HCT116 (cell line): Measurements from ENCODE around the gene SIRPA. TPM values are rescaled to one million over a fixed set of nuclear protein-coding genes. Genes with fewer than 3 reads are reported as not detected.

Experiments
- ATAC-seq: fragments of 200-7000 bp; cut with Tn5 transposase; 2 replicates; pipeline ENCODE4 v1.9.1; 2020; ENCODE audit warnings: mild to moderate bottlenecking, moderate library complexity
- BruUV-seq: library from RNA; stranded (reverse); fragments of 400-500 nt; replicated peaks from 2 replicates; lab custom pipeline; 2021; lab: Mats Ljungman, UMichigan
- CTCF ChIA-PET: fragments of 300-600 bp; sonication (Branson Sonifier 250); formaldehyde crosslinking; loops from one replicate; lab custom pipeline; 2021; ENCODE audit warnings: antibody characterized with exemption; lab: Charles Lee
- POLR2A ChIA-PET: fragments of 300-600, 350-600 bp; sonication (Branson Sonifier 250); formaldehyde crosslinking; loops from one replicate; lab custom pipeline; 2021; ENCODE audit warnings: antibody characterized with exemption; lab: Charles Lee
- RAD21 ChIA-PET, 2 experiments: fragments of 300-600 bp; sonication (Branson Sonifier 250); formaldehyde crosslinking; loops; one replicate each; lab custom pipeline; 2023; ENCODE audit warnings: low total read pairs in 2 of 2; ENCODE audit not compliant: uncharacterized antibody in 2 of 2, unreplicated experiment in 2 of 2, low non-redundant PET in 1 of 2; lab: Charles Lee
- DNase-seq: peaks from one replicate; pipeline ENCODE4 v3.0.0-alpha.2; 2010; ENCODE audit warnings: low read depth, low spot score
- H2AFZ ChIP-seq: fragments of 200-600 bp; shearing (Covaris generic), sonication (generic); 2 replicates; pipeline ENCODE4 v1.6.1; 2017; ENCODE audit warnings: low read depth, mixed run types, mixed read lengths, antibody characterized with exemption, low read length; ENCODE audit not compliant: poor library complexity, severe bottlenecking
- H3K27ac ChIP-seq: 2 replicates; pipeline ENCODE4 v1.5.1; 2012; ENCODE audit warnings: low read depth, low read length
- H3K27me3 ChIP-seq: fragments of 200-600 bp; sonication (generic); 2 replicates; pipeline ENCODE4 v1.6.1; 2016; ENCODE audit warnings: mixed run types, low read length, mixed read lengths; ENCODE audit not compliant: insufficient read depth
- H3K36me3 ChIP-seq, 2 experiments: fragments of 200-500 bp in 1 of 2; fragments of 200-600 bp in 1 of 2; sonication (Bioruptor generic) in 1 of 2; sonication (generic) in 1 of 2; 2 replicates each; pipeline versions ENCODE4 v1.5.1 to v1.6.1; 2014 to 2016; ENCODE audit warnings: low read length in 2 of 2, inconsistent platforms in 1 of 2, mixed read lengths in 1 of 2, mixed run types in 1 of 2; ENCODE audit not compliant: insufficient read depth in 2 of 2, control insufficient read depth in 1 of 2
- H3K4me1 ChIP-seq, 2 experiments: fragments of 200-600 bp in 1 of 2; sonication (generic) in 1 of 2; 2 replicates each; pipeline versions ENCODE4 v1.5.1 to v1.6.1; 2012 to 2017; ENCODE audit warnings: low read length in 2 of 2, inconsistent platforms in 1 of 2, mild to moderate bottlenecking in 1 of 2, mixed read lengths in 1 of 2, mixed run types in 1 of 2, moderate library complexity in 1 of 2; ENCODE audit not compliant: insufficient read depth in 2 of 2, control insufficient read depth in 1 of 2
- H3K4me2 ChIP-seq: fragments of 200-600 bp; sonication (generic); 2 replicates; pipeline ENCODE4 v1.6.1; 2017; ENCODE audit warnings: mixed run types, low read length, mixed read lengths
- H3K4me3 ChIP-seq, 2 experiments: fragments of 200-600 bp in 1 of 2; sonication (generic) in 1 of 2; replicated peaks in 1 of 2; 2 replicates each; pipeline ENCODE4 v1.5.1; 2011 to 2016; ENCODE audit warnings: low read length in 2 of 2, control low read depth in 1 of 2, low read depth in 1 of 2, mild to moderate bottlenecking in 1 of 2, mixed read lengths in 1 of 2, mixed run types in 1 of 2
- H3K79me2 ChIP-seq: fragments of 200-600 bp; sonication (generic); 2 replicates; pipeline ENCODE4 v1.6.1; 2017; ENCODE audit warnings: mild to moderate bottlenecking, mixed run types, low read length, moderate library complexity, mixed read lengths; ENCODE audit not compliant: insufficient read depth
- H3K9ac ChIP-seq: fragments of 200-600 bp; sonication (generic); 2 replicates; pipeline ENCODE4 v1.6.1; 2016; ENCODE audit warnings: low read length, mixed read lengths
- H3K9me2 ChIP-seq: fragments of 200-600 bp; sonication (generic), shearing (Covaris generic); 2 replicates; pipeline ENCODE4 v1.6.1; 2017; ENCODE audit warnings: mixed run types, mild to moderate bottlenecking, moderate library complexity; ENCODE audit not compliant: insufficient read depth
- H3K9me3 ChIP-seq, 2 experiments: fragments of 200-500 bp in 1 of 2; fragments of 200-600 bp in 1 of 2; sonication (Bioruptor generic) in 1 of 2; sonication (generic) in 1 of 2; 2 replicates each; pipeline ENCODE4 v1.6.1; 2014 to 2017; ENCODE audit warnings: low read length in 2 of 2, mixed read lengths in 2 of 2, inconsistent platforms in 1 of 2, low read depth in 1 of 2, mild to moderate bottlenecking in 1 of 2, mixed run types in 1 of 2, moderate library complexity in 1 of 2; ENCODE audit not compliant: control insufficient read depth in 1 of 2, insufficient read depth in 1 of 2
- H4K20me1 ChIP-seq: fragments of 200-600 bp; sonication (generic), shearing (Covaris generic); 2 replicates; pipeline ENCODE4 v1.6.1; 2017; ENCODE audit warnings: mixed run types, mild to moderate bottlenecking, moderate library complexity; ENCODE audit not compliant: insufficient read depth
- CBX3 ChIP-seq: IDR thresholded peaks from 2 replicates; pipeline ENCODE4 v1.6.1; 2012; ENCODE audit warnings: low read depth
- CEBPB ChIP-seq: IDR thresholded peaks from 2 replicates; pipeline ENCODE4 v1.6.1; 2012; ENCODE audit warnings: low read depth
- CTCF ChIP-seq, 3 experiments: fragments of 200-600 bp in 1 of 3; sonication (generic) in 1 of 3; IDR thresholded peaks in 2 of 3; conservative IDR thresholded peaks in 1 of 3; 2 replicates each; pipeline ENCODE4 v1.5.1; 2012 to 2017; ENCODE audit warnings: low read depth in 2 of 3, low read length in 2 of 3, antibody characterized with exemption in 1 of 3, borderline replicate concordance in 1 of 3, control low read depth in 1 of 3, mild to moderate bottlenecking in 1 of 3, mixed read lengths in 1 of 3, mixed run types in 1 of 3, moderate library complexity in 1 of 3; ENCODE audit not compliant: insufficient read depth in 1 of 3
- EGR1 ChIP-seq: IDR thresholded peaks from 2 replicates; pipeline ENCODE4 v1.6.1; 2012; ENCODE audit warnings: low read depth
- EZH2 ChIP-seq: fragments of 200-600 bp; sonication (generic); IDR thresholded peaks from 2 replicates; pipeline ENCODE4 v1.6.1; 2017; ENCODE audit warnings: antibody characterized with exemption, mixed run types
- EZH2phosphoT487 ChIP-seq: fragments of 200-600 bp; IDR thresholded peaks from 2 replicates; pipeline ENCODE4 v1.6.1; 2018; ENCODE audit warnings: antibody characterized with exemption, borderline replicate concordance
- JUND ChIP-seq: IDR thresholded peaks from 2 replicates; pipeline ENCODE4 v1.6.1; 2012
- POLR2A ChIP-seq: IDR thresholded peaks from 2 replicates; pipeline ENCODE4 v1.7.0; 2011; ENCODE audit warnings: borderline replicate concordance; ENCODE audit not compliant: insufficient read depth, insufficient read length; ENCODE audit errors: extremely low read depth
- POLR2AphosphoS5 ChIP-seq: IDR thresholded peaks from 2 replicates; pipeline ENCODE4 v1.6.1; 2011; ENCODE audit warnings: mild to moderate bottlenecking, low read depth, low read length, moderate library complexity
- SP1 ChIP-seq: IDR thresholded peaks from 2 replicates; pipeline ENCODE4 v1.6.1; 2012; ENCODE audit warnings: low read depth
- SRF ChIP-seq: IDR thresholded peaks from 2 replicates; pipeline ENCODE4 v1.6.1; 2012; ENCODE audit warnings: low read depth
- TCF7L2 ChIP-seq: IDR thresholded peaks from 2 replicates; pipeline ENCODE4 v1.7.0; 2011; ENCODE audit warnings: borderline replicate concordance, inconsistent platforms; ENCODE audit not compliant: insufficient read depth, insufficient read length; ENCODE audit errors: extremely low read depth
- YY1 ChIP-seq: IDR thresholded peaks from 2 replicates; pipeline ENCODE4 v1.6.1; 2011; ENCODE audit warnings: low read length, low read depth, moderate library complexity, mild to moderate bottlenecking; ENCODE audit not compliant: insufficient replicate concordance; ENCODE audit errors: extremely low read depth
- ZBTB33 ChIP-seq: IDR thresholded peaks from 2 replicates; pipeline ENCODE4 v1.6.1; 2011; ENCODE audit warnings: mild to moderate bottlenecking, low read length, moderate library complexity; ENCODE audit not compliant: insufficient replicate concordance; ENCODE audit errors: extremely low read depth
- ZNF274 ChIP-seq: fragments of 200-500 bp; sonication (Bioruptor generic); IDR thresholded peaks from 2 replicates; pipeline ENCODE4 v1.6.1; 2014; ENCODE audit warnings: mild to moderate bottlenecking, low read depth, low read length, inconsistent platforms
- intact Hi-C: fragments of 100-400 bp; cut with micrococcal nuclease; formaldehyde crosslinking; loops from 2 replicates; pipeline ENCODE4 v1.10.0; 2022
- total RNA-seq: library from RNA; stranded (reverse); gene quantifications from one replicate; pipeline ENCODE4 v1.2.1, GENCODE V29; 2021; ENCODE audit not compliant: unreplicated experiment

Gene SIRPA
- total RNA-seq, 1 experiment from 2014 or later, result 15.3 TPM

- ChIA-PET POLR2A (no interaction called here), RAD21 (no interaction called here), CTCF (no interaction called here)
- H3K4me1 ChIP-seq, result no peaks in the 10 kb centered on the region
- no peak overlapping the region for H3K4me3 ChIP-seq
- no peaks in the 10 kb centered on the region; a peak in 1 of 4 replicates for H3K36me3 ChIP-seq
- ATAC-seq, result no peak
- H4K20me1 ChIP-seq, result no peaks in the 10 kb centered on the region
- H3K9ac ChIP-seq, result no peak overlapping the region
- no peaks in the 10 kb centered on the region for H3K9me2 ChIP-seq
- BruUV-seq, result no TSS peak
- H3K79me2 ChIP-seq, result no peaks in the 10 kb centered on the region
- H2AFZ ChIP-seq, result no peak overlapping the region
- no peak for DNase-seq
- H3K27me3 ChIP-seq, result no peaks in the 10 kb centered on the region
- TF ChIP-seq YY1 (no peak), EZH2phosphoT487 (no peak), ZNF274 (no peak), SP1 (no peak), EZH2 (no peak), CBX3 (no peak)
- no peak overlapping the region for H3K4me2 ChIP-seq
- intact Hi-C loops, result no loop called here
- no peak overlapping the region for H3K27ac ChIP-seq
- no peaks in the 10 kb centered on the region for H3K9me3 ChIP-seq
Measured at GRCh38 chr20:1938464-1939269, 43.5 kb downstream of the SIRPA start.

GRCh38 chr20:1939270-1939595 is 44.0 kb downstream of the SIRPA start:
- H4K20me1 ChIP-seq, result no peaks in the 10 kb centered on the region
- no peak overlapping the region for H2AFZ ChIP-seq
- H3K27me3 ChIP-seq, result no peaks in the 10 kb centered on the region
- H3K9me3 ChIP-seq, result no peaks in the 10 kb centered on the region
- no peak for ATAC-seq
- ChIA-PET POLR2A (no interaction called here), CTCF (no interaction called here), RAD21 (no interaction called here)
- intact Hi-C loops, result no loop called here
- no peaks in the 10 kb centered on the region for H3K9me2 ChIP-seq
- H3K4me3 ChIP-seq, result no peak overlapping the region
- no peak overlapping the region for H3K9ac ChIP-seq
- no peak for DNase-seq
- no peaks in the 10 kb centered on the region for H3K79me2 ChIP-seq
- H3K27ac ChIP-seq, result no peak overlapping the region
- H3K4me1 ChIP-seq, result no peaks in the 10 kb centered on the region
- H3K4me2 ChIP-seq, result no peak overlapping the region
- BruUV-seq, result no TSS peak
- H3K36me3 ChIP-seq, result no peaks in the 10 kb centered on the region; a peak in 1 of 4 replicates
- TF ChIP-seq EZH2 (no peak), ZNF274 (no peak), SRF (no peak), POLR2AphosphoS5 (no peak), JUND (no peak), CTCF (IDR thresholded peaks at IDR 0.05 in 2 of 3, conservative IDR thresholded peaks at IDR 0.05 in 1 of 3; ENCODE audit: borderline replicate concordance in 1 of 3, insufficient read depth in 1 of 3, low read depth in 2 of 3, low read length in 2 of 3) (no peak), TCF7L2 (no peak), EGR1 (no peak), POLR2A (no peak), ZBTB33 (no peak), CEBPB (no peak)
